HG03045 (cell line): ENCODE measurements around the gene TRIM44.
"Not testable (repeated sequence)": the region's sequence is repeated elsewhere in the genome, so short reads cannot be mapped to it uniquely, and the experiment has no call there.

Experiments
- ATAC-seq: cut with Tn5 transposase; IDR thresholded peaks from one replicate; pipeline ENCODE4 v1.9.1; 2021; ENCODE audit warnings: mild to moderate bottlenecking, moderate library complexity; ENCODE audit not compliant: unreplicated experiment

TRIM44 gene

GRCh38 chr11:35810045-35810645 lies 147.6 kb downstream of the TRIM44 start:
- no peak for ATAC-seq

GRCh38 chr11:35811783-35812182 lies 149.2 kb downstream of the TRIM44 start:
- no peak for ATAC-seq

- ATAC-seq: no peak
Measured at GRCh38 chr11:35812828-35813227, 150.3 kb downstream of the TRIM44 start.

- ATAC-seq: no peak
Measured at GRCh38 chr11:35814081-35814695, 151.6 kb downstream of the TRIM44 start.

GRCh38 chr11:35814720-35815305 lies 152.2 kb downstream of the TRIM44 start:
- ATAC-seq: no peak

- ATAC-seq: no peak
Measured at GRCh38 chr11:35815556-35816315, 153.2 kb downstream of the TRIM44 start.

GRCh38 chr11:35820614-35821013 lies 158.0 kb downstream of the TRIM44 start:
- no peak for ATAC-seq

GRCh38 chr11:35822815-35823495 lies 160.4 kb downstream of the TRIM44 start:
- no peak for ATAC-seq

GRCh38 chr11:35823742-35824298 lies 161.2 kb downstream of the TRIM44 start:
- ATAC-seq: no peak

- no peak for ATAC-seq
Measured at GRCh38 chr11:35825386-35825785, 162.8 kb downstream of the TRIM44 start.

GRCh38 chr11:35826006-35826405 lies 163.4 kb downstream of the TRIM44 start:
- ATAC-seq: no peak

GRCh38 chr11:35826949-35827348 lies 164.4 kb downstream of the TRIM44 start:
- ATAC-seq: no peak

- ATAC-seq: no peak
Measured at GRCh38 chr11:35836205-35836604, 173.6 kb downstream of the TRIM44 start.

GRCh38 chr11:35838071-35838470 lies 175.5 kb downstream of the TRIM44 start:
- ATAC-seq: no peak

- not testable (repeated sequence) for ATAC-seq
Measured at GRCh38 chr11:35838697-35839367, 176.3 kb downstream of the TRIM44 start.

- ATAC-seq: no peak
Measured at GRCh38 chr11:35839368-35840161, 177.0 kb downstream of the TRIM44 start.

GRCh38 chr11:35841733-35842132 lies 179.2 kb downstream of the TRIM44 start:
- no peak for ATAC-seq

- no peak for ATAC-seq
Measured at GRCh38 chr11:35842958-35843357, 180.4 kb downstream of the TRIM44 start.

- ATAC-seq: no peak
Measured at GRCh38 chr11:35844579-35844978, 182.0 kb downstream of the TRIM44 start.

- ATAC-seq: no peak
Measured at GRCh38 chr11:35845860-35846259, 183.3 kb downstream of the TRIM44 start.
